GM12875 (cell line): ENCODE results near the gene KRI1.

Experiments
- H3K4me3 ChIP-seq: one replicate; pipeline ENCODE4 v1.5.1; 2011; ENCODE audit warnings: low read depth, low read length, control low read depth
- CTCF ChIP-seq: IDR thresholded peaks from 2 replicates; pipeline ENCODE4 v1.5.1; 2011; ENCODE audit warnings: low read depth, mild to moderate bottlenecking, control low read depth, inconsistent platforms, low read length, moderate library complexity, borderline replicate concordance; ENCODE audit not compliant: insufficient read depth

KRI1 gene

DNA sequence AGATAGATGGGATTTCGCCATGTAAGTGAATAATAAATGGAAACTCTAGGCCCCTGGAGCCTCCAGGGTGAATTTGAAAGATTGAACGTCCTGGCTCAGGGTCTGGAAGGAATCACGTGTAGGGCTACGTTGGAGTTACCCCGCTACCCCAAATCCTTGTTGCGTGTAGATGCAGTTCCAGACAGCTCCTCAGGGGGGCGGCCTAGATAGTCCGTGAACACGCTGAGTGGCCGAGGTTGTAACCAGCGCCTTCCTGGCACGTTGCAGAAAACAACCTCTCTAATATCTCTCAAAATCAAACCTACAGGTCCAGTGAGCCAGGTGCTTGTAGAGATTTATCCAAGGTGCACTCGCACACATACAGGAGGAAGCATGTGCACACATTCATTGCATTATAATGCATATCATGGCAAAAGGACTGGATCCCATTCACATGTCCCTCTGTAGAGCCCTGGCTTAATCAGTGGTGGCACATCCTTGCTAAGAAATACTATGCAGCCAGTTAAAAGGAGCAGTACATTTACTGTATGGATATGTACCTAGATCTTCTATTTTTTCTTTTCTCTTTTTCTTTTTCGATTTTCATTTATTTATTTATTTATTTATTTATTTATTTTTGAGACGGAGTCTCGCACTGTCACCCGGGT is 60.1 kb downstream of the KRI1 start:
- H3K4me3 ChIP-seq = no peak overlapping the region
- peak; percentile 82 for TF ChIP-seq CTCF
